ENCODE results near the gene BCAP31. TPM values are rescaled to one million over a fixed set of nuclear protein-coding genes. Genes with fewer than 3 reads are reported as not detected.
"Not testable (repeated sequence)": the region's sequence is repeated elsewhere in the genome, so short reads cannot be mapped to it uniquely, and the experiment has no call there.

The BCAP31 gene
- total RNA-seq, 1 experiment from 2014 or later, result 232 TPM

GRCh38 chrX:153684467-153685155 lies 39.6 kb downstream of the BCAP31 start:
- TF ChIP-seq, protein P1, sequence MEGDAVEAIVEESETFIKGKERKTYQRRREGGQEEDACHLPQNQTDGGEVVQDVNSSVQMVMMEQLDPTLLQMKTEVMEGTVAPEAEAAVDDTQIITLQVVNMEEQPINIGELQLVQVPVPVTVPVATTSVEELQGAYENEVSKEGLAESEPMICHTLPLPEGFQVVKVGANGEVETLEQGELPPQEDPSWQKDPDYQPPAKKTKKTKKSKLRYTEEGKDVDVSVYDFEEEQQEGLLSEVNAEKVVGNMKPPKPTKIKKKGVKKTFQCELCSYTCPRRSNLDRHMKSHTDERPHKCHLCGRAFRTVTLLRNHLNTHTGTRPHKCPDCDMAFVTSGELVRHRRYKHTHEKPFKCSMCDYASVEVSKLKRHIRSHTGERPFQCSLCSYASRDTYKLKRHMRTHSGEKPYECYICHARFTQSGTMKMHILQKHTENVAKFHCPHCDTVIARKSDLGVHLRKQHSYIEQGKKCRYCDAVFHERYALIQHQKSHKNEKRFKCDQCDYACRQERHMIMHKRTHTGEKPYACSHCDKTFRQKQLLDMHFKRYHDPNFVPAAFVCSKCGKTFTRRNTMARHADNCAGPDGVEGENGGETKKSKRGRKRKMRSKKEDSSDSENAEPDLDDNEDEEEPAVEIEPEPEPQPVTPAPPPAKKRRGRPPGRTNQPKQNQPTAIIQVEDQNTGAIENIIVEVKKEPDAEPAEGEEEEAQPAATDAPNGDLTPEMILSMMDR (IDR thresholded peaks at IDR 0.05; ENCODE audit: insufficient read depth in 1 of 2, low read depth in 1 of 2, low read length in 1 of 2, severe bottlenecking in 1 of 2, unreplicated experiment in 1 of 2), result no peak
- no peak overlapping the region for H3K4me3 Mint-ChIP-seq (ENCODE audit: unreplicated experiment)
- no peaks in the 10 kb centered on the region for H3K4me1 Mint-ChIP-seq (ENCODE audit: low read depth, unreplicated experiment)
- H3K36me3 Mint-ChIP-seq (ENCODE audit: insufficient read depth, unreplicated experiment), result peaks cover 5% of the 10 kb centered on the region
- CTCF ChIA-PET, result interaction anchor here (0.6 kb wide), 3 partner anchors 17 to 141 kb away, joined by 3 to 7 read pairs (median 4); no protein-coding TSS in a partner anchor
- H3K36me3 ChIP-seq (ENCODE audit: control insufficient read depth, insufficient read depth, low read length), result no peaks in the 10 kb centered on the region
- H3K9me3 ChIP-seq, result no peaks in the 10 kb centered on the region
- intact Hi-C loops (cut with micrococcal nuclease; ENCODE audit: unreplicated experiment), result no loop called here
- no peaks in the 10 kb centered on the region for H3K4me1 ChIP-seq
- no peak overlapping the region for H3K27ac Mint-ChIP-seq (ENCODE audit: unreplicated experiment)
- no peak overlapping the region for H3K4me3 ChIP-seq (ENCODE audit: low read depth, low read length)
- BruUV-seq (replicated peaks), result no TSS peak
- DNase-seq, result no peak
- no peaks in the 10 kb centered on the region for H3K27me3 Mint-ChIP-seq (ENCODE audit: insufficient read depth, unreplicated experiment)
- no peaks in the 10 kb centered on the region for H3K27me3 ChIP-seq (replicated peaks; ENCODE audit: control insufficient read depth, insufficient read depth, low read length)
- POLR2A ChIA-PET, result no interaction called here
- no peaks in the 10 kb centered on the region for H3K9me3 Mint-ChIP-seq (ENCODE audit: unreplicated experiment)

GRCh38 chrX:153683486-153683885 lies 40.7 kb downstream of the BCAP31 start:
- POLR2A ChIA-PET; H3K4me3 Mint-ChIP-seq (ENCODE audit: unreplicated experiment); CTCF ChIA-PET; H3K9me3 Mint-ChIP-seq (ENCODE audit: unreplicated experiment); H3K27ac Mint-ChIP-seq (ENCODE audit: unreplicated experiment); intact Hi-C loops (cut with micrococcal nuclease; ENCODE audit: unreplicated experiment); BruUV-seq (replicated peaks); H3K36me3 ChIP-seq (ENCODE audit: control insufficient read depth, insufficient read depth, low read length); H3K27me3 Mint-ChIP-seq (ENCODE audit: insufficient read depth, unreplicated experiment); H3K27me3 ChIP-seq (replicated peaks; ENCODE audit: control insufficient read depth, insufficient read depth, low read length); H3K4me1 ChIP-seq; H3K9me3 ChIP-seq; DNase-seq; H3K4me1 Mint-ChIP-seq (ENCODE audit: low read depth, unreplicated experiment); H3K4me3 ChIP-seq (ENCODE audit: low read depth, low read length); H3K36me3 Mint-ChIP-seq (ENCODE audit: insufficient read depth, unreplicated experiment): not testable (repeated sequence)

DNA sequence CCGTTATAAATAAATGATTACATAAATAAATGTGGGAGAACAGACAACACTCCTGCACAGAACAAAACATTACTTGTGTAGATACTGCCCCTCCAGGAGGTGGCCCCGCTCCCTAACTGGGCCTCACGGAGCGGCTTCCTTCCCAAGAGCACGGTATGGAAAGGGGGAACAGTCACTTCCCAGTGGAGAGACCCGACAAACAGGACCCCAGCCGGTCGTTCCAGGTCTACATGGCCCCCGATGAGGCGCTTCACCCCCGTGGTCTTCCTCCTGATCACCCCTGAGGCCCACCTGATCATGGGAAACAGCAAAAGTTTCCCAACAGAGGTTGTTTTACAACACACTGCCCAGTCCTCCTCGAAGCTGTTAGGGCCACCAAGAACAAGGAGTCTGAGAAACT lies 43.0 kb downstream of the BCAP31 start:
- TF ChIP-seq, protein P1 (IDR thresholded peaks at IDR 0.05; ENCODE audit: insufficient read depth in 1 of 2, low read depth in 1 of 2, low read length in 1 of 2, severe bottlenecking in 1 of 2, unreplicated experiment in 1 of 2), result no peak
- H3K9me3 Mint-ChIP-seq (ENCODE audit: unreplicated experiment), result no peaks in the 10 kb centered on the region
- H3K27me3 Mint-ChIP-seq (ENCODE audit: insufficient read depth, unreplicated experiment), result no peaks in the 10 kb centered on the region
- no peaks in the 10 kb centered on the region for H3K36me3 ChIP-seq (ENCODE audit: control insufficient read depth, insufficient read depth, low read length)
- H3K27ac Mint-ChIP-seq (ENCODE audit: unreplicated experiment), result no peak overlapping the region
- ChIA-PET POLR2A (no interaction called here), CTCF (no interaction called here)
- intact Hi-C loops (cut with micrococcal nuclease; ENCODE audit: unreplicated experiment), result no loop called here
- H3K4me1 Mint-ChIP-seq (ENCODE audit: low read depth, unreplicated experiment), result no peaks in the 10 kb centered on the region
- BruUV-seq (replicated peaks), result no TSS peak
- no peak overlapping the region for H3K4me3 Mint-ChIP-seq (ENCODE audit: unreplicated experiment)
- no peaks in the 10 kb centered on the region for H3K9me3 ChIP-seq
- H3K4me3 ChIP-seq (ENCODE audit: low read depth, low read length), result no peak overlapping the region
- no peaks in the 10 kb centered on the region for H3K36me3 Mint-ChIP-seq (ENCODE audit: insufficient read depth, unreplicated experiment)
- DNase-seq, result no peak
- no peaks in the 10 kb centered on the region for H3K4me1 ChIP-seq
- H3K27me3 ChIP-seq (replicated peaks; ENCODE audit: control insufficient read depth, insufficient read depth, low read length), result no peaks in the 10 kb centered on the region

Measured in Caco-2 (cell line).